ENCODE measurements around the gene STRN. TPM values are rescaled to one million over a fixed set of nuclear protein-coding genes. Genes with fewer than 3 reads are reported as not detected.

The STRN gene
- total RNA-seq, 2 donors from 2014 or later = 33.8 to 35.3 TPM

DNA sequence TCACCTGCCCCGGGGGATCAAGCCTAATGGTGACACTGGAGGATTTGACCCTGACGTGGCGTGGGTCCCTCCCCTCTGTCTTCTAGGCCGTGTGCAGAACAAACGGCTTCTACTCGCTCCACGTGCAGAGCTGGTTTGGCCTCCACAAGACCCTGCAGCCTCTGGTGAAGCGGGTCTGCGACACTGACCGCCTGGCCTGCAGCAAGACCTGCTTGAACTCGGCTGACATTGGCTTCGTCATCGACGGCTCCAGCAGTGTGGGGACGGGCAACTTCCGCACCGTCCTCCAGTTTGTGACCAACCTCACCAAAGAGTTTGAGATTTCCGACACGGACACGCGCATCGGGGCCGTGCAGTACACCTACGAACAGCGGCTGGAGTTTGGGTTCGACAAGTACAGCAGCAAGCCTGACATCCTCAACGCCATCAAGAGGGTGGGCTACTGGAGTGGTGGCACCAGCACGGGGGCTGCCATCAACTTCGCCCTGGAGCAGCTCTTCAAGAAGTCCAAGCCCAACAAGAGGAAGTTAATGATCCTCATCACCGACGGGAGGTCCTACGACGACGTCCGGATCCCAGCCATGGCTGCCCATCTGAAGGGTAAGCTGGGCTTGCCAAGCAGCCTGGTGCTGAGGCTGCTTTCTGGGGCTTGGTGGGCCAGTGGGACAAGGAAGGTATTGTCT, 157.8 kb downstream of the STRN start:
- ATAC-seq (no peak), DNase-seq (no peak)
- intact Hi-C loops (cut with DNase I) = no loop called here

DNA sequence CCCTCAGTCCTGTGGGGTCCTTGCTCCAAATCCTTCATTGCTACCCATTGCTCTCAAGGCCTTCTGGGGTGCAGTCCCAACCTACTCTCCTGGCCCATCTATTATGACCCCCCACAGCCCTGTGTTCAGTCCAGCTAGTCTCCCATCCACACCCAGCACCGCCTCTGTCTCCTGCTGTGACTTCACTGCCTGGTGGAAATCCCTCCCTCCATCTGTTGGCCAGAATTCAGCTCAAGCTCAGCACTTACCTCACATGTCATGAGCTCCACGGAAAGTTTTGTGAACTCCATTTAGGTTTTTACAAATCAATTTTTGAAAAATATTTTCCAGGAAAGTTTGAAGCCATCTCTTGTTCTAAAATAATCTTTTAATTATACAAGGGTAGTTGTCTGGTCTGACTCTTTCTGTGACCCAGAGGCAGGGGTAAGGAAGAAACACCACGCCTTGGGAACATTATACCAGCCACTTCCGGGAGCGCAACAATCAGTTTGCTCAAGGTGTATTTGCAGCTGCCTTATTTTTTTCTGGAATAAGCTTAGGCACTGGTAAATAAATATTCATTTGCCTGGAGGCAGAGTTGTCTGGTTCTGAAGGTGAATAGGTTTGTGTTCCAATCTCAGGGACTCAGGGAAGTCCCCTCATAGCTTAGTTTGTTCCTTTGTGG, 159.0 kb downstream of the STRN start:
- DNase-seq = no peak
- intact Hi-C loops (cut with DNase I) = no loop called here
- ATAC-seq = no peak

DNA sequence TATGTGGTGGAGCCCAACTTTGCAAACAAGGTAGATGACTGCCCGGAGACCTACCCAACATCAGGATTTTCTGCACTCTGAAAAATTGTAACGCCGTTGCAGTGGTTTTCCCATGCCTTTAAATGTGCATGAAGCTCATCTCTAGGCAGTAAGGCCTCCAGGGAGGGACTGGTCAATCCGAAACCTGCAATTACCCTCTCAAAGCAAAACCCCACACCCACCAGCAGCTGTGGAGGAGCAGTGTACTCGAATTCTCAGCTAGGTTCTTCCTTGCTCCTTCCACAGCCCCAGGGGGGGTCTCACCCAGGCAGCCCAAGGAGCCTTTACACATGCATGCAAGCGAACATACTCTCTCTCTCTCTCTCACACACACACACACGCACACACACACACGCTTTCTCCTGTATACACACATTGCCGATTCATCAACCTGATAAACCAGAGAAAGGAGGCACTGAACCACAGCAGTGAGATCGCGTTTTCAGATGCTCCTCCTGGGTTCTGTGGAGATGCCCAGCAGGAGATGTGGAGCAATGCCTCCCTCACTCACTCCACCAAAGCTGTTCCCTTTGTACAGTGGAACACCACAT, 160.6 kb downstream of the STRN start:
- DNase-seq = no peak
- intact Hi-C loops (cut with DNase I) = no loop called here
- ATAC-seq = no peak

DNA sequence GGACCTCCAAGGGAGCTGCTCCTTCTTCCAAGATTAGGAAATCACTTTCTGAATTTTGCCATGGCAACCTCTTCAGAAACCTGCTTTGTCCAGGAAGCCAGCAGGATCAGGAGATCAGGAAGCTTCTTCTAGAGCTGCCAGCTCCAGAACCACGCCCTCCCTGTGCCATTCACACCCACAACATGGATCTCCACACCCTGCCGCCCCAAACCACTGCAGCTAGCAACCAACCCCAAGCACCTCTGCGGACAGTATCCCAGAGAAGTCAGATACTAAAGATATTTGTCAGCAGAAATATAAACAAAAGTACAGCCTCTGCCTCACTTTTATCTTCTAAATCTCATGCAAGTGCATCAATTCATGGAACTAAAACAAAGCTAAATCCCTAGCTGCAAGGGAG, 163.4 kb downstream of the STRN start:
- intact Hi-C loops (cut with DNase I) = no loop called here
- ATAC-seq = no peak
- DNase-seq = no peak

DNA sequence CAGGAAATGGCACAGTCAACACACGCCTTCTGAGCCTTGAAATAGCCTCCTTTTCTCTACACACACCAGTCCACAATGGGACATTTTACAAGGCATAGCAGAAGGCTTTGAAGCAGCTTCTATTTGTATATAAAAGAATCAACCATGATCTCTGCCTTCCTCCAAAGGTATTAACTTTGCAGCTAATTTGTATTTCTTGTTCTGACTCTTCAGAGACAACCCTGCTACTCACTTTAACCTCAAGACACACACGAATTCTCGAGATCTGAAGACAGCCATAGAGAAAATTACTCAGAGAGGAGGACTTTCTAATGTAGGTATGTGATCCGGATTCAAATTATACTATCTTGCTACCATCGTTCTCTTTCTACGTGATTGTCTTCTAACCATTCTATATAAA, 165.2 kb downstream of the STRN start:
- no peak for ATAC-seq
- intact Hi-C loops (cut with DNase I) = no loop called here
- no peak for DNase-seq

DNA sequence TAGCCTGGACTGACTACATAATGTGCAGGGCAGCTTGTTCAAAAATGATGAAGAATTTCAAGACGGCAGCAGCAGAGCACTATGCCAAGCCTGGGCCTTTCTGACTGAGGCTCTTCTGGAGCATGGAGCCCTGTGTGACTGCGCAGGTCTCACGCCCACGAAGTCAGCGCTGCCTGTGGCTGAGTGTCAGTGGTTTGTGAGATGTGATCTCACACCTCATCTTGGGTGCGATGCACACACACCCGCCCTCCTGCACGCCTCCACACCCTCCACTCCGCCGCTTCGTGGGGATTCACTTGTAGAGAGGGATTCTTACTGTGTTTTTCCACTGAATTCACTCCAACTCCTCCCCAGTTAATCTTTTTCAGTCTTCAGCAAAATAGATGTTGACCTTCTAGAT, 166.0 kb downstream of the STRN start:
- ATAC-seq (no peak), DNase-seq (no peak)
- intact Hi-C loops (cut with DNase I) = no loop called here

DNA sequence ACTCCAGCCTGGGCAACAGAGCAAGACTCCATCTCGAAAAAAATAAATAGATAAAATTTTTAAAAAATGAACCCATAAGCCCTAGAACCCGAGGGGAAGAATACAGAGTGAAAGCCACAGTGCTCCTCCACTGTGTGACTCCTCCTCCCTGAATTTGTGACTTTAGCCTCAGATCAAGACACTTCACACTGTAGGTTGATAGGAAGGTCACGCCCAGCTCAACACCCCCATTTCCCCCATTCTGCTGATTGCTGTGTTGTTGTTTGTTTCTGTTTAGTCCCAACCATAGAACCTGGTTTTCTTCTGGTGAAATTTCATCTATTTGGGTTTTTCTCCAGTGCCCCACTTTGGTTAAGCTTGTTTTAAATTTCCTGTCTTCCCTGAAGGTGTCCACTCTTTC, 167.6 kb downstream of the STRN start:
- DNase-seq (no peak), ATAC-seq (no peak)
- intact Hi-C loops (cut with DNase I) = no loop called here

DNA sequence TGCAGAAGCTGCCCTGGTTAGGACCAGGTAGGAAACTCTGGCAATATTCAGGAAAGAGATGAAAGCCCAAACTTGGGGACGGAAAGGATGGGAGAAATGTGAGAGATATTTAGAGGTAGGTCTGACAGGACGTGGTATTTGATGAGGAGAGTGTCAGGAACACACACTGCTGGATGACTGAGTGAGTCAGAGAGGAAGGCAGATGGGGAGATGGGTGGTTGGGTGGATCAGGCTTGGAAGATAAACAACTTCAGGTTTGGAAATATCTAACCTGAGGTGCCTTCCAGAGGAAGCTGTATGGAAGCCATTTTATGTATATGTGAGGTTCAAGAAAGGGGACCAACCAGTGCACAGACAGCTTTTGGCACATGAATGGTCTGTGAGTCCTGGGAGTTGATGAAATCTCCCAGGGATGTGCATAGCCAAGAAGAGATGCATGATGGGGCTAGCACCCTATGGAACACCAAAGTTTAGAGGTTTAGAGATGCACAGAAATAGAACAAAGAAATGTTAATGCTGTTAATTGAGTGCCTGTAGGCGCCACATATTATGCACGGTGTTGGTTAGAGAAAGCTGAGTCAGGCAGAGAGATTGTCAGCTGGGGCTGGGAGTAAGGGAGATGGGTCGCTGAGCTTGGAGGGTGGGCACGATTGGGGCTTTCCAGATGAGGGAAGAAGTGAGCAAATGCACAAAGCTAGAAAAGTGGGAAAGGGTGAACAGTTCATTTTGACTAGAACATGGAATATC, 168.8 kb downstream of the STRN start:
- ATAC-seq (no peak), DNase-seq (no peak)
- intact Hi-C loops (cut with DNase I) = no loop called here

Other genes starting within 250 kb of the STRN start
- 10 to 100 TPM; 11.6 to 16.3 TPM for gene HEATR5B, start 117.8 kb upstream of the STRN start, total RNA-seq
- 1 to 10 TPM; 5.9 to 7.3 TPM for gene GPATCH11, start 118.0 kb upstream of the STRN start, total RNA-seq
- 10 to 100 TPM; 19.3 to 26.8 TPM for gene EIF2AK2, start 190.4 kb upstream of the STRN start, total RNA-seq
- not detected for gene SULT6B1, start 222.1 kb upstream of the STRN start, total RNA-seq
- 10 to 100 TPM; 41.5 to 46.9 TPM for gene CEBPZOS, start 230.0 kb upstream of the STRN start, total RNA-seq